ENCODE data around the gene GLO1. TPM values are rescaled to one million over a fixed set of nuclear protein-coding genes. Genes with fewer than 3 reads are reported as not detected.

Gene GLO1
- total and polyA plus RNA-seq, 7 donors = 39.5 to 151 (median 83.2) TPM

DNA sequence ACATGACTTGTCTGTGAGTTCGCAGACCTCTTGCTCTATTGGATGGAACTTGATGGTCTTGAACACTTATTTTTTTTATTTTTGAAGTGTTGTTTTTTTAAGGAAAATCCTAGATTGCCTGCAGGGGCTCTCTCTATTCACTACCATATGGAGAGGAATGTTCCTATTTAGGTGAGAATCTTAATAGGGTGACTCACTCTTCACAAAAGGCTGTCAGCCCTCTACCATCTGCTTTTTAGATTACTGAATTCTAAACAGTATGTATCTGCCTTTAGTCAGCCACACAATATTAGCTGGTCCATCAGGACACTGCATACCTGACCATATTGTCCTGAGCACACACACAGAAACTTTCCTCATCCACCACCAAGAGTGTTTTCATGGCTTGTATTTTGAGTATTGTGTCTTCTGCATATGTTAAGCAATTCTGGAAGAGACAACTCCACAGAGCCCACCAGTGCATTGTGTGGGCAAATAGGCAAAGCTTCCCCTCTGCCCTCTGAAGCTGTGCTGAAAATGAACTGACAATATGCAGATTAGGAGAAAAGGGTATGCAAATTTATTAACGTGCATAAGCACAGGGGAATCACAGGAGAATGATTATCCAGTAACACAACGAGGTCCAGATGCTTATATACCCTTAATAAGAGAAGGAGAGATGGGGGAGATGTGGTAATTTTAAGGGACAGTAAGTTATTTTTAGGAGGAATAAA, 56.6 kb downstream of the GLO1 start:
- no peak for ATAC-seq
- 80 to 86% (median 81%) methylated on average over 3 of the region's 3 CpGs for WGBS, 3 donors

DNA sequence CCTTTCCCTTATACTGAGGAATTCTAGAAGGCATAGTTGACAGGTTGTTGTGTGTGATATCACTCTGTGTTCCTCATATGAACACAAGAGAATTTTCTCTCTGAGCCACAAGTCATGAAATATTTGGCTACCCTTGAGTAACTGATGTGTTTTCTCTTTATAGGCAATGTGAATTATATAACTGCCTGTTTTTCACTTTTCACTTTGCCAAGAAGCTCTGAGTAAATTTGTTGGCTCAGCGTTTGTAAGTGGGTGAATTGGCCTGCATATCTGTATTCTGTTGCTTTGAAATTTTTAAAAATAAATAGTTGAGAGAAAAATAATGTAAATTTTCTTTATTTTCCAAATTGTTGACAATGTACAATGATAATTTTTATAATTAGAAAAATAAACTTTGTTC, 58.0 kb downstream of the GLO1 start:
- intact Hi-C loops (cut with DNase I) = no loop called here
- Histone ChIP-seq H3K36me3 (ENCODE audit: insufficient read depth in 1 of 2, low read depth in 1 of 2) (no peaks in the 10 kb centered on the region), H3K4me3 (peak overlapping the region; percentile 5), H3K4me1 (peaks cover 25% of the 10 kb centered on the region), H3K9me3 (no peaks in the 10 kb centered on the region), H3K27ac (no peak overlapping the region), H3K27me3 (ENCODE audit: insufficient read depth in 3 of 3, low read length in 2 of 3) (no peaks in the 10 kb centered on the region)
- no peak for ATAC-seq
- TF ChIP-seq, protein P1, sequence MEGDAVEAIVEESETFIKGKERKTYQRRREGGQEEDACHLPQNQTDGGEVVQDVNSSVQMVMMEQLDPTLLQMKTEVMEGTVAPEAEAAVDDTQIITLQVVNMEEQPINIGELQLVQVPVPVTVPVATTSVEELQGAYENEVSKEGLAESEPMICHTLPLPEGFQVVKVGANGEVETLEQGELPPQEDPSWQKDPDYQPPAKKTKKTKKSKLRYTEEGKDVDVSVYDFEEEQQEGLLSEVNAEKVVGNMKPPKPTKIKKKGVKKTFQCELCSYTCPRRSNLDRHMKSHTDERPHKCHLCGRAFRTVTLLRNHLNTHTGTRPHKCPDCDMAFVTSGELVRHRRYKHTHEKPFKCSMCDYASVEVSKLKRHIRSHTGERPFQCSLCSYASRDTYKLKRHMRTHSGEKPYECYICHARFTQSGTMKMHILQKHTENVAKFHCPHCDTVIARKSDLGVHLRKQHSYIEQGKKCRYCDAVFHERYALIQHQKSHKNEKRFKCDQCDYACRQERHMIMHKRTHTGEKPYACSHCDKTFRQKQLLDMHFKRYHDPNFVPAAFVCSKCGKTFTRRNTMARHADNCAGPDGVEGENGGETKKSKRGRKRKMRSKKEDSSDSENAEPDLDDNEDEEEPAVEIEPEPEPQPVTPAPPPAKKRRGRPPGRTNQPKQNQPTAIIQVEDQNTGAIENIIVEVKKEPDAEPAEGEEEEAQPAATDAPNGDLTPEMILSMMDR (IDR thresholded peaks at IDR 0.05) = no peak
- 20 to 29% (median 24%) methylated on average over 1 of the region's 1 CpG for whole genome bisulfite sequencing, 3 donors
- no peak for DNase-seq

More for the DNA sequence above, 56.6 kb downstream of the GLO1 start:
- no peak for DNase-seq
- no peaks in the 10 kb centered on the region for H3K36me3 ChIP-seq (ENCODE audit: insufficient read depth in 1 of 2, low read depth in 1 of 2)
- intact Hi-C loops (cut with DNase I) = no loop called here
- no peaks in the 10 kb centered on the region for H3K27me3 ChIP-seq (ENCODE audit: insufficient read depth in 3 of 3, low read length in 2 of 3)
- peaks cover 16% of the 10 kb centered on the region for H3K4me1 ChIP-seq
- TF ChIP-seq, protein P1 (IDR thresholded peaks at IDR 0.05) = no peak
- no peaks in the 10 kb centered on the region for H3K9me3 ChIP-seq
- H3K4me3 ChIP-seq = no peak overlapping the region
- H3K27ac ChIP-seq = no peak overlapping the region

DNA sequence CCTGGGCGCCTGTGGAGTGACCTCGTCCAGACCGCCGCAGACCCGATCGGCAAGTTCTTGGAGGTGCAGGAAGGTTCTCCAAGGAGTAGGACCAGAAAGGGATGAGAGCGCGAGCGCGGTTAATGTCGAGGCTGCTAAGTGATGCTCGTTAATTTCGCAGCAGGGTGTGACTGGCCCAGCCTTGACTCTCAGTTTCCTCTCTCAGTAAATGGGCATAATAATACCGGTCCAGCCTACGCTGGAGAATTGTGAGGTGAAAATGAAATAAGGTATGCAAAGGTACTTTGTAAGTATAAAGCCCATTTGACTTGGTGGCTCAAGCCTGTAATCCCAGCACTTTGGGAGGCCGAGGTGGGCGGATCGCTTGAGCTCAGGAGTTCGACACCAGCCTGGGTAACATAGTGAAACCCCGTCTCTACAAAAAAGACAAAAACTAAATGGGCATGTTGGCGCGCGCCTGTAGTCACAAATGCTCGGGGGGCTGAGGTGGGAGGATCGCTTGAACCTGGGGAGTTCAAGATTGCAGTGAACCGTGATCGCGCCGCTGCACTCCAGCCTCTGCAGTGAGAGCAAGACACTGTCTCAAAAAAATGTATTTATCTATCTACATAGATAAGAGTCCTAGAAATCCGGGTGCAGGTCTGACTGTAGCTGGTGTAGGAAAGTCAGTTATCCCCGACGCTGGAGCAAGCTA, 62.6 kb downstream of the GLO1 start:
- Histone ChIP-seq H3K36me3 (ENCODE audit: insufficient read depth in 1 of 2, low read depth in 1 of 2) (no peaks in the 10 kb centered on the region), H3K4me1 (peaks cover 24% of the 10 kb centered on the region), H3K4me3 (peak overlapping the region; percentile 98), H3K27me3 (ENCODE audit: insufficient read depth in 3 of 3, low read length in 2 of 3) (no peaks in the 10 kb centered on the region), H3K27ac (peak overlapping the region; percentile 95), H3K9me3 (no peaks in the 10 kb centered on the region)
- 7 to 11% (median 8%) methylated on average over 32 of the region's 32 CpGs for WGBS, 3 donors
- DNase-seq = no peak
- TF ChIP-seq, protein P1 (IDR thresholded peaks at IDR 0.05) = no peak
- ATAC-seq = no peak
- intact Hi-C loops (cut with DNase I) = no loop called here

DNA sequence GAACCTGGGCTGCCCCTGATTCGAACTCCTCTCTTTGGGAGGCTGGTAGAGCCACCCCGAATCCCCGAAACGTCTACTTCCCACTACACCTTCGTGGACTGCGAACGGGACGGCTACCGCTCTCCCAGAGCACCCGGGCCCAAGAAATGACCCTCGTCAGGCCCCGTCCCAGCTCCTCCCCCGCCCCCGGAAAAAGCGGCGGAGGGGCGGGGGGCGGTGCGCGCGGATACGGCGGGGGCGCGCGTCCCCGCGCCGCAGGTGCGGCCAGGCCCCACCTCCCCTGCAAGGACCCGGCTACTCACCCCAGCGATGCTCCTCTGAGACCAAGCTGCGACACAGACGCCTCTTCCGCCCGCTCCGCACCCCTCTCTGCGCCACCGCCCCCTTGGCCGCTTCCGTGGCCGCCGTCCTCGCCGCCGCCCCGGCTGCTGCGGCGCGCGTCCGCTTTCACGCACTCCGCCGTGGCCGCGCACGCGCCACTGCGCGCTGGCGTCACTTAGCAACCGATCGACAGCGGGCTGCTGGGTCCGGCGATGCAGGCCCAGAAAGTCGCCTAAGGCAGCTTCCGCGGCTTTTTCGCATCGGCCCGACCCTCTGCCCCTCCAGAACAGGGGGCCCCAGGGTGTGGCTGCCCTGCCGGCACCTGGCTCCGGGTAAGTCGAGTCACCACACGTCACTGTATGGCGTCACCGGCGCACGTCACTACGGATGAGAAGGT, 63.3 kb downstream of the GLO1 start, which contains the start of gene BTBD9:
Gene BTBD9, minus strand, starts transcription at position 432 of the 718 bp plus-strand sequence.
- Histone ChIP-seq H3K27me3 (ENCODE audit: insufficient read depth in 3 of 3, low read length in 2 of 3) (no peaks in the 10 kb centered on the region), H3K9me3 (no peaks in the 10 kb centered on the region), H3K27ac (peak within 1 kb of the TSS; percentile 95), H3K4me1 (peaks cover 17% of the 10 kb centered on the region), H3K36me3 (ENCODE audit: insufficient read depth in 1 of 2, low read depth in 1 of 2) (no peaks in the 10 kb centered on the region), H3K4me3 (peak within 1 kb of the TSS; percentile 98)
- DNase-seq (peak; percentile 87 to 91), ATAC-seq (peak; percentile 92 to 97 (median 94))
- intact Hi-C loops (cut with DNase I) = no loop called here
- TF ChIP-seq, protein P1 (IDR thresholded peaks at IDR 0.05) = no peak
- 0 to 1% (median 0%) methylated on average over 63 to 82 of the region's 82 CpGs for WGBS, 3 donors

Measured in psoas muscle (tissue), 8 donors.